Measurements from ENCODE around the gene SFT2D3.

DNA sequence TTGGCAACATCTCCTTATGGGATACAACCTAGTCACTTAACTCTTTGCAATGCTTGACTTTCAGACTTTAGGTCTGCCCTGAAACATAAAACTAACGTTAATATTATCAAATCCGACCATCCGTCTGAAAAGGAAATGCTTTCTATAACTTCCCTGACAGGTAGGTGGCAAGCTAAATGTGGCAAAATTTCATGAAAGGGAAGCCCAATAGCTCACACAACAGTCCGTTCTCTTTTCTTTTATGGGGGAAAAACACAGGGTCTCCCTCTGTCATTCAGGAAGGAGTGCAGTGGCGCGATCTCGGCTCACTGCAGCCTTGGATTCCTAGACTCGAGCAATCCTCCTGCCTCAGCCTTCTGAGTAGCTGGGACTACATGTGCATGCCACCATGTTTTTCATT is 52.9 kb downstream of the SFT2D3 start:
- TF ChIP-seq POLR2A (IDR thresholded peaks at IDR 0.05) = no peak
- TF ChIP-seq, protein P1, sequence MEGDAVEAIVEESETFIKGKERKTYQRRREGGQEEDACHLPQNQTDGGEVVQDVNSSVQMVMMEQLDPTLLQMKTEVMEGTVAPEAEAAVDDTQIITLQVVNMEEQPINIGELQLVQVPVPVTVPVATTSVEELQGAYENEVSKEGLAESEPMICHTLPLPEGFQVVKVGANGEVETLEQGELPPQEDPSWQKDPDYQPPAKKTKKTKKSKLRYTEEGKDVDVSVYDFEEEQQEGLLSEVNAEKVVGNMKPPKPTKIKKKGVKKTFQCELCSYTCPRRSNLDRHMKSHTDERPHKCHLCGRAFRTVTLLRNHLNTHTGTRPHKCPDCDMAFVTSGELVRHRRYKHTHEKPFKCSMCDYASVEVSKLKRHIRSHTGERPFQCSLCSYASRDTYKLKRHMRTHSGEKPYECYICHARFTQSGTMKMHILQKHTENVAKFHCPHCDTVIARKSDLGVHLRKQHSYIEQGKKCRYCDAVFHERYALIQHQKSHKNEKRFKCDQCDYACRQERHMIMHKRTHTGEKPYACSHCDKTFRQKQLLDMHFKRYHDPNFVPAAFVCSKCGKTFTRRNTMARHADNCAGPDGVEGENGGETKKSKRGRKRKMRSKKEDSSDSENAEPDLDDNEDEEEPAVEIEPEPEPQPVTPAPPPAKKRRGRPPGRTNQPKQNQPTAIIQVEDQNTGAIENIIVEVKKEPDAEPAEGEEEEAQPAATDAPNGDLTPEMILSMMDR (IDR thresholded peaks at IDR 0.05) = no peak

Measured in body of pancreas (tissue), 4 donors.